ENCODE measurements around the gene GNPAT.

Gene GNPAT

DNA sequence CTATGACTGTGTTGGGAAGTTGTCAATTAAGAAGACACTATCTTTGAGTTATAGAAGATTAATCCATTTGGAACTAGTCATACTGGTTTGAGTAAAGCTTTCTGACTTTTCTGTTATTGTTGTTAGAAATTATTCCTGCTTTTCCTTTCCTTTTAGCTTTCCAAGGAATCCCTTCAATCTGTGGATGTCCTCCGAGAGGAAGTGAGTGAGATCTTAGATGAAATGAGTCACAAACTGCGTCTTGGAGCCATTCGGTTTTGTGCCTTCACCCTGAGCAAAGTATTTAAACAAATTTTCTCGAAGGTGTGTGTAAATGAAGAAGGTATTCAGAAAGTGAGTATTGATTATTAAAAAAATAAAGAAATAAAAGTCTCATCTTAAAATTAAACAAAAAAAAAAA is 19.3 kb downstream of the GNPAT start:
- DNase-seq: no peak

DNA sequence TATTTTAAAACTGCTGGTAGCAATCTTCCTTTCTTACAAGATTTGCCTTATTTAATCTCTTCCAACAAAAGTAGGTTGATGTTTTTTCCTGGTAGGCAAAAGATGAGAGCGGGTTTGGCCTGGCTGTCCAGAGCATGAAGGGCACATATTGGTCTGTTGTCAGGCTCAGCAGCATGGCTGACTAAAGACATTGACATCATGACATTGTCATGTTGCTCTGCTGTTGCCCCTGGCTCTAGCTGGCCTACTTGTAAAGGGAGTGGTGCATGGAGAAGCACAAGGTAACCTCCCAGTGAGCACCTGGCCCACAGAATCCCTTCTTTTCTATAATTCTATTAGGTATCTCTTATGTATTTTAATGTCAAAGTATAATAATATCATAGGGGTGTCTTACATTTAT is 23.6 kb downstream of the GNPAT start:
- no peak for DNase-seq

DNA sequence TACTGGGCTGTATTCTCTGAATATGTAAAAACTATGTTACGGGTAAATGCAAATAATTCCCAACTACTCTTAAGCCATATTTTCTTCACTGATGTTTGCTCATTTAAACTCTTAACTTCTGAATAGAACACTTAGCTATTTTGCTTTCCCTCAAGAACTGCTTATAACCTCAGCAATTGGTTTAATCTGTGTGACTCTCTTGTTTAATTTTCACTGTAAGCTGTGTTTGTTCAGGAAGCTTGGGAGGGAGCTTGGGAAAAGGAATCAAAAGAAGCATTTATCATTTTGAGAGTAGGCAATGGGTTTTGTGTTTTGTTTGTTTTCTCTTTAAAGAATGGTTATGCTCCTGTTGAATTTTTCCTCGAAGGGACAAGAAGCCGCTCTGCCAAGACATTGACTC is 24.4 kb downstream of the GNPAT start:
- DNase-seq: no peak

DNA sequence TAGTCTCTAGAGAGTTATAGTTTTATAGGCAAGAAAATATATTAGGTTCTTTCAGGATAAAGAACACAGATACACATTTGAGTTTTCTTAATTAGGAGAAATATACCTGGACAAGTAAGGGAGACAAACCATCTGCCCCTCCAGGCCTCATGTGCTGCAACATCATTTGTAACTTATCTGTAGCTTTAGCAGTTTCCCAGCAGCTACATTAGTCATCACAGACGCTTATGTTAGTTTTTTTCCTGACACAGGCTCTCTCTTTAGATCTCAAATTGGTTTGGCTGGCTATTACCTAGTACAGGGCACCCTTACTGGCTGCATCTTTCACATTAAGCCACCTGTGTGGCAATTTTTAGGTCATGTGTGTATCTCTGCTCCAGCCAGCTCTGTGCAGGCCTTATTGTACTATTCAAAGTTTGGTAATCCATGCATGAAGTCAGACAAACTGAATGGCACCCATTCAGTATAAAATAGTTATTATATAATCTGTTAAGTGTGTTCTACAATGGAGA is 25.9 kb downstream of the GNPAT start:
- no peak for DNase-seq

DNA sequence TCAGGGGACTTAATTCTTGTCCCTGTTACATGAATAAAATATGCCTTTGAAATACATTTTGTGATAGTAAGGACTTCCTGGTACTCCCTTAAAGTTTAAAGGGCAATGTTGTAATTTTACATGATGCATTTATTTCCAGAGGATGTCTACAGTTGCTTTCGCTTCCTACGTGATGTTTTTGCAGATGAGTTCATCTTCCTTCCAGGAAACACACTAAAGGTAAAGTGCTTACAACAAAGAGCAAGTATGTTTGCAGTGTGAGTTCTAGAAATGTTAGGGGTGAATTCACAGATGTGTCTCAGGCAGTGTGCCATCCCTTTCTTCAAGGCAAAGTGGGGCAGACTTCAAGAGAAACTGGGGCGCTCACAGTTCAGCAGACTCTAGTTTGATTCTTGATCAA is 31.2 kb downstream of the GNPAT start:
- DNase-seq: no peak

DNA sequence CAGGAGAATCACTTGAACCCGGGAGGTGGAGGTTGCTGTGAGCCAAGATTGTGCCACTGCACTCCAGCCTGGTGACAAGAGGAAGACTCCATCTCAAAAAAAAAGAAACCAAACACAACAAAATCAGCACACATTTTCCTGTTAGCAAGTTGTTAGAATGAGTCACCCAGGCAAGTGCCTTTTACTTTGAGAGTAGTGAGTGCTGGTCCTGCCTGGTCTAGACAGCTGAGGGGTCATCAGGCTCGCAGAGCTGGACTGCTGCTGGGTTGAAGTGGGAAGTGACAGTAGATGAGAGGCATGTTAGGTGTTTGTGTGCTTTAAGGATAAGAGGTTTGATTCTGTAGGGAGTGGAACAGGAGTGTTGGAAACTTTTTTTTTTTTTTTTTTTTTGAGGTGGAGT is 31.9 kb downstream of the GNPAT start:
- DNase-seq: no peak

DNA sequence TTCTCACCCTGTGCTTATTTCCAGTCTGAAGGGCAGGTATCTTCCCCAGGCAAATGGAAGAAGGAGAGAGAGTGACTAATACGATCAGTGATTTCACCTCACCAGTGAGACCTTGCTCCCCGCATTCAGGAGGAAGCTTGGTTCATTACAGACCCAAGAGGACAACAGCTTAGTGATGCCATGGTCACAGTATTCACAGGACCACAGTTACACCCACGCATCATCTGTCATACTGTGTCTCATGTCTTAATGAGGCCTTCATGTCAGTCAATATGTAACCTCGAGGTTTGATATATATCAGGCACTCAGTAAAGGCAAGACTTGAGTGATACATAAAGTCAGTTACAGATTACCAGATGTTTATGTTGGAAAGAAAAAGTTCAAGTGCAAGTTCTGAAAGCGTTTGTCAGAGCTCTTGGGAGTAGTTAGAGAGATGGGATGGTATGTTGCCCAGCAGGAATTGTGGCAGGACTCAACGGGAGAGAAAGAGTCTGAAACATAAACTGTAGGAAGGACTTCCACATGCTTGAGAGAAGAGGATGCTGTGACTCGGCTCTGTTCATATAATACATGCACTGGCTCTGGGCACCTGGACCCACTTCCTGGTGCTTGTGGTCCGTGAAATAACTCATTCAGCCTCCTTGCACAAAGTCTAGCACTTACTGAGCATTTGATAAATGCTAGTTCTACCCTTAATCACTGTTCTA is 33.3 kb downstream of the GNPAT start:
- DNase-seq: no peak

DNA sequence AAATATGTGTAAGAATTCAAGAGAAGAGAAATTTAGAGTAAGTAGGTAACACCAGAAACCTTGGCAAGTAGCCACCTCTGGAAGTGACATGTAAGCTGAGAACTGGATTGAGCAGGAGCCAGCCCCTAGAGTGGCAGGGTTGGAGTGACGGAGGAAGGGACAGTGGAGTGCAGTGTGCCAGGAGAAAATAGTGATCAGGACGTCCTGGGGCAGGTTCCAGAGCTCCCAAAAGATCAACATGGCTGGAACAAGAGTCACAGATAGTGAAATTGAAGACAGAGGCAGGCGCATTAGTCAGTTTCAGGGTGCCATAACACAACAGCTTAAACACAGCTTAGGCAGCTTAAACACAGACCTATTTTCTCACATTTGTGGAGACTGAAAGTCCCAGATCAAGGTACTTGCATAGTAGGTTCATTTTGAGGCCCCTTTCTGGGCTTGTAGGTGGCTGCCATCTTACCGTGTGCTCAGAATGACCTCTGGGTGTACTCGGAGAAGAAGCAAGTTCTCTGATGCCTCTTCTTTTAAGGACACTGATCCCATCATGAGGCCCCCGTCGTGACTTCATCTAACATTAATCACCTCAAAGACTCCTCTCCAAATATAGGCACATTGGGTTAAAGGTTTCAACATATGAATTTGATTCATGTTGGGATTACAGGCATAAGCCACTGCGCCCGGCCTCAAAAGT is 37.2 kb downstream of the GNPAT start:
- DNase-seq: no peak

DNA sequence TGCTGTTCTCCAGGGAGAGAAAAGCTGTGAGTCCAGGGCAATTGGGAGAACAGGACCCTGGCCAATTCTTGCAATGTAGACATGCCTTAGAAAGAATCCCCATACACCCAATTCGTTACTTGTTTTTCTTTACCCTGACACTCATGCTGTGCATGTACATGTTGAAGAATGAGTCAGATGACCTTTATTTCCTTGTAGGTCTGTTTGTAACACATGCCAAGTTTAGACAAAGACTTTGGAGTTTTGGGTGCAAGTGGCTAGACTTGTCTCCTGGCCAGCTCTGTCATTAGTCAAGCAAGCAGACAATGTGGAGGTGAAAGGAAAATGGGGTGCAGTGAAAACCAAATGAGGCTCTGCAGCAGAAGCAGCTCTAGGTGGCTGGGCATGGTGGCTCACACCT is 38.1 kb downstream of the GNPAT start:
- no peak for DNase-seq

DNA sequence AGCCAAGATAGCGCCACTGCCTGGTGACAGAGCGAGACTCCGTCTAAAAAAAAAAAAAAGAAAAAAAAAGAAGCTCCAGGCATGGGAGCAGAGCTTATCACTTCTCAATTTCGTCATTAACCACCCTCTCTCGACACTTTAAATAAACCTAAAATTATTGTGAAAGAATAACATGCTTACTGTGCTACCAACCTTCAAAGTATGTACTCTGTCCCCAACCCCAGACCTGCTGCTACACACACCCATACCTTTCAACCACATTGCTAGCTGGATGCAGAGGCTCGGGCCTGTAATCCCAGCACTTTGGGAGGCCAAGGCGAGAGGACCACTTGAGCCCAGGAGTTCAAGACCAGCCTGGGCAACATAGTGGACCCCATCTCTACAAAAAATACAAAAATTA is 38.7 kb downstream of the GNPAT start:
- no peak for DNase-seq

DNA sequence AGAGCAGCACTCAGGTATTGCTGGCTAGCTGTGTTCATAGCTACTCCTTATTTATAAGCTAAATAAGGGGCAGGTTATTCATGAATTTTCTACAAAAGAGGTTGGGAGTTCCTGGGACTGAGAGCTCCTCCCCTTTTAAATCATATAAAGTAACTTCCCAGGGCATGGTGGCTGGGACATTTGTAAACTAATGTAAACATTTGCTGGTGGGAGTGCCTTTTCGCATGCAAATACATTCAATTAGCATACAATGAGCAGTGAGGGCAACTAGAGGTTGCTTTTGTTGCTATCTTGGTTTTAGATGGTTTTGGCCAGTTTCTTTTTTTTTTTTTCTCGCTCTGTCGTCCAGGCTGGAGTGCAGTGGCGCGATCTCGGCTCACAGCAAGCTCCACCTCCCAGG is 43.4 kb downstream of the GNPAT start:
- DNase-seq: no peak

DNA sequence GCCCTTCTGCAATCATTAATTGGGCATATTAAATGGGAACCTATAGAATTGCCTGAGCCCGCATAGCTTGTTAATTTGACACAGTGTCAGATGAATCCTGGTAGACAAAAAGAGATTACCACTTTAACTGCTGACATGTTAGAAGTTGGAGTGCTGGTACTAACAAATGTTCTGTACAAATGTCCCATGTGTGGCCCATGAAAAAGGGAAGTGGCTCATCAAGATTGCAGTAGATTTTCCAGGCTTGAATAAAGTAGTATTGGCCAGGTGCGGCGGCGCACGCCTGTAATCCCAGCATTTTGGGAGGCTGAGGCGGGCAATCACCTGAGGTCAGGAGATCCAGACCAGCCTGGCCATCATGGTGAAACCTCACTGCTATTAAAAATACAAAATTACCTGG is 45.6 kb downstream of the GNPAT start:
- no peak for DNase-seq

DNA sequence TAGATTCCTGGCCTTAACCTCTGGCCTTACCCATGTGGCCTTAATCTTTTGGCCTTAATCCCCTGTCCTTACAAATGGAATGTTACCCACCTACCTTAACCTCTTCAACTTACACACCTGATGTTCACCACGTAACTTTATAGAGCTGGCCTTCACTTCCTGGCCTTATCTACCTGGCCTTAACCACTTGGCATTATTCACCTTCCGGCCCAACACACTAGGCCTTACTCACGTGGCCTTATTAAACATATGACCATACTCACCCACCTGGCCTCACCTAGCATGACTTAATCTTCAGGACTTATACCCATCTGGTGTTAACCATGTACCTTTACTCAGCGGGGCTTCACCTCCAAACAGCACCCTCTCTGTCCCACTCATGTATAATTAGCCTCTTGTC is 54.9 kb downstream of the GNPAT start:
- DNase-seq: no peak

DNA sequence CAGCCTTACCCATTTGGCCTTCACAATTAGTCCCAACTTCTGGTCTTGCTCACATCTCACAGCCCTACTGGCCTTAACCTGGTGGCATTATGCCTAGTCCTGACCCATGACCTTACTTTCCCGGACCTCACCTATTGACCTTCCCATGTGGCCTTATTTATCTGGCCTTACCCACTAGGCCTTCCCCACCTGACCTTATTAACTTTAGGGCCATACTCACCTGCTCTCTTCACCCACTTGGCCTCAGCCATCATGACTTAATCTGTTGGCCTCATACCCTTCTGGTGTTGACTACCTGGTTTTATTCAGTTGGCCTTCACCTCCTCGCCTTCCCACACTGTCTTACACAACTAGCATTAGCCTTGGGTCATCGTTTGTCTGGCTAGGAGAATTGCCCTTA is 61.0 kb downstream of the GNPAT start:
- DNase-seq: no peak

DNA sequence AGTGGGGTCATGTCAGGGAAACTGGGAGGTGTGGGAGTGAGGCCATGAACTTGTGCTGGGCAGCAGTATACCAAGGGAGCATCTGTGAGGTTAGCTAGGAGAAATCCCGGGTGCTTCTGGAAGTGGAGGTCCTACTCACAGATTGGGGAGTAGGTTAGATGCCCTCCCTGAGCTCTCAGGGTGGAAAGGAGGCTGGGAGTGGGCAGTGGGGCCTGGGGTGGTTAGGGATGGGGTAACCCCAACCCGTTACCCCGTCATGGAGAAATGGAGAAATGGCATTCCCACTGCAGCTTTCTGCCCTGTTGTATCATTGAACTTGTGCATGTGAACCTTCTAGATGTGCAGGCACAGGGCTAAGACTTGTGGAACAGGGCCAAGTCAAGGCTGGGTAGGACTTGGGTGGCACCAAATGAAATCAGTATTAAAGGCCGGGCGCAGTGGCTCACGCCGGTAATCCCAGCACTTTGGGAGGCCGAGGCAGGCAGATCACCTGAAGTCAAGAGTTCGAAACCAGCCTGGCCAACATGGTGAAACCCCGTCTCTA is 69.5 kb downstream of the GNPAT start:
- DNase-seq: no peak

DNA sequence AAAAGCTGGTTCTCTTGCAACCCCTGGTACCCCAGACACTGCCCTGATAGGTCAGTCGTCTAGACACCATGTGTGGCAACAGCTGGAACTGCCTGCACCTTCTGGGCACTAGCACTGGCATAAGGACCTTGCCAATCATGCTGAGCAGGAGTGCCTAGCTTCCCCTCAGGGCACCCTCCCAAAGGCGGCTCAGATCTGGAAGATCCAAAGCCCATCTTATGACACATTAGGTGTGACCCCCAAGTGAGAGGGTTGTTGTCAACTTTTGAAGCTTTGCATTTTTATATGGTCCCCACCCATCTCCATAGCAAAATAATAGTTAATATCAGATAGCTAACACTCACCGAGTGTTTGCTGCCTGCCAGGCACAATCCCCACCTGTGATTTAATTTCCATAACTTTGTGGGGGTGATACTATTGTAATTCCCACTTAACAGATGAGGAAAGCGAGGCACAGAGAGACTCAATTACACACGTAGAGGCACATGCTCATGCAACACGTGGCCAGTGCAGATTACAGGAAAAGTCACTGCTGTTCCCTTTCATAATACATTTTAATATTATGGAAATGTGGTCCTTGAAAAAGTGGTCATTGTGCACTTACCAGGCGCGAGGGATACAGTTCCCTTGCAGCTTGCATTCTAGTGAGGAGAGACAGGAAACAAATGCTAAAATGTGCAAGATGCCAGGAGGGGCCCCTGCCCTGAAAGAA is 70.9 kb downstream of the GNPAT start:
- no peak for DNase-seq

DNA sequence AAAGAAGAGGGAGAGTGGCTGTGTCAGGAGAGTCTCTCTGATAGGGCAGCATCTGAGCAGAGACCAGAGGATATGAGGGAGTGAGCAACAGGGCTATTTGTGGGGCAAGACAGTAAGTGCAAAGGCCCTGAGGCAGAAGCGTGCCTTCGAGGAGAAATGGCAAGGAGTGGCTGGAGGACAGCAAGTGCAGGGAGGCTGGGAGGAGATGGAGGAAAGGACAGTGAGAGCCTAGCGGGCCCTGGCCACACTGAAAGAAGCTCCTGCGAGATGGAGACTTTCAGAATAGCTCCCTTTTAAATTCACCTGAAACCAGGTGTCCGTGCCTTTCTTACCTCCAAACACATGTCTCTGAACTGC is 71.4 kb downstream of the GNPAT start:
- no peak for DNase-seq

DNA sequence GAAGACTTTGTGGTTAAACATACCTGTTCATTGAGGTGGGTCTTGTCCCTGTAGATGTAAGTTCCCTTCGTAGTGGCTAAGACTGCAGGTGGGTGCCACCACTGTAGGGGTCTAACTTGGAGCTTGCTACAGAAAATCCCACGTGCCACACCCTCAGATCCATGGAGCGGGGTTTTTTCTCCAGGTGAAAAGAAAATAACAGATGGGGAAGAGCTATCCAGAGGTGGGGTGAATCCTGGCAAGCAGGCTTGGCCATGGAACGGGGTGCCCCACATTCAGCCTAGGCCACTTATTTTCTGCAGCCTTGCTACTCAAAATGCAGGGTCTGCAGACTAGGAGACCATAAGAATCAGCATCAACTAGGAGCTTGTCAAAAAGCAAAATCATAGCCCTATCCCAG is 72.6 kb downstream of the GNPAT start:
- no peak for DNase-seq

DNA sequence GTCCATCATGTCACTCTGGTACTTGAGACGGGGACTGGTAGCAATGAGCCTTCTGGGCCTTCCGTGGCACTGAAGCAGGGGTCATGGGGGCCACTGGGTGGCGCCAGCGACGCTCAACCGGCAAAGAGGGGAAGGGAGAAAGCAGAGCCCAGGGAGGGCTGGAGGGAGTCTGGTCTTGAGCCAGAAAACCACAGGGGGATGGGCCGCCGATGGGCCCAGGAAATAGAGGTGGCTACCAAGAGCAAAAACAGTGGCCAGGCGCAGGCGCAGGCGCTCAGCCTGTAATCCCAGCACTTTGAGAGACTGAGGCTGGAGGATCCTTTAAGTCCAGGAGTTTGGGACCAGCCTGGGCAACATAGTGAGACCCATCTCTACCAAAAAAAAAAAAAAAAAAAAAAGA is 74.9 kb downstream of the GNPAT start:
- no peak for DNase-seq

DNA sequence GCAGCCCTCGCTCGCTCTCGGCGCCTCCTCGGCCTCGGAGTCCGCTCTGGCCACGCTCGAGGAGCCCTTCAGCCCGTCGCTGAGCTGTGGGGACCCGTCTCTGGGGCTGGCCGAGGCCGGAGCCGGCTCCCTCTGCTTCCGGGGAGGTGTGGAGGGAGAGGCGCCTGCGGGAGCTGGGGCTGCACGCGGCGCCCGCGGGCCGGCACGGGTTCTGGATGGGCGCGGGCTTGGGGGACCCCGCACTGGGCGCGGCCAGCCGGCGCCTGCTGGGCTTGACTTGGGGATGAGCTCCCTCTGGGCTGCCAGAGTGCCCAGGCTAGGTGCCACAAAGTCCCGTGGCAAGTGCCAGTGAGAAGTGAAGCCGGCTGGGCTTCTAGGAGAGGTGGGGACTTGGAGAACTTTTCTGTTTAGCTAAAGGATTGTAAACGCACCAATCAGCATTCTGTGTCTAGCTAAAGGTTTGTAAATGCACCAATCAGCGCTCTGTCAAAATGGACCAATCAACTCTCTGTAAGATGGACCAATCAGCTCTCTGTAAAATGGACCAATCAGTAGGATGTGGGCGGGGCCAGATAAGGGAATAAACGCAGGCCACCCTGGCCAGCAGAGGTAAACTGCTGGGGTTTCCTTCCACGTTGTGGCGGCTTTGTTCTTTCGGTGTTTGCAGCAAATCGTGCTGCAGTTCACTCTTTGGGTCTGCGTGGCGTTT is 76.4 kb downstream of the GNPAT start:
- no peak for DNase-seq

DNA sequence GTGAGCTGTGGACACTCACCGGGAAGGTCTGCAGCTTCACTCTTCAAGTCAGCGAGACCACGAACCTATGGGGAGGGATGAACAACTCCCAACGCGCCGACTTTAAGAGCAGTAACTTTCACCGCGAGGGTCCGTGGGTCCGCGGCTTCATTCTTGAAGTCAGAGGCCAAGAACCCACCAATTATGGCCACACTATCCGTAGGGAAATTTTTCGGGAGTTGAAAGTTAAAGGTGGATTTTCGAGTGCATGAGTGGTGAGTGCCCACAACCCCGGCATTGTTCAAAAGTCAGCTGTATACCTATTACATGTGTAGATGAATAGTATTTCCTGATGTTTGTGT is 77.0 kb downstream of the GNPAT start:
- no peak for DNase-seq

DNA sequence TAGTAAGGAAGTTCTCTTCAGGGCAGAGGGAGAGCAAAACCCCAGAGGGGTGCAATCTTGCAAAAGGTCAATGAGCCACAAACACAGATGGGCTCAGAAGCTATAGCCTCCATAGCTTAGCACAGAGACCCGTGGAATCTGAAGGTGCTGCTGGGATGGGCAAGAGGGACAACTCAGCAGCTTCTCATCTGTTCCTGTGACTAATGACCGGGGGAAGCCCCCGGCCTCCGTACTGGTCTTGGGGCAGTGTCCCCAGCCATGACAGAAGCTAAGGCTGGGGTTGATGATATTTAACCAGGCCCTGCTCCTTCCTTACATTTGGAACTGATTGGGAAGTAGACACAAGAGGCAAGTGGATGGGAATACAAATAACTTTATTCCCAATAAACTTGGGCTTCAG is 77.6 kb downstream of the GNPAT start:
- DNase-seq: no peak

DNA sequence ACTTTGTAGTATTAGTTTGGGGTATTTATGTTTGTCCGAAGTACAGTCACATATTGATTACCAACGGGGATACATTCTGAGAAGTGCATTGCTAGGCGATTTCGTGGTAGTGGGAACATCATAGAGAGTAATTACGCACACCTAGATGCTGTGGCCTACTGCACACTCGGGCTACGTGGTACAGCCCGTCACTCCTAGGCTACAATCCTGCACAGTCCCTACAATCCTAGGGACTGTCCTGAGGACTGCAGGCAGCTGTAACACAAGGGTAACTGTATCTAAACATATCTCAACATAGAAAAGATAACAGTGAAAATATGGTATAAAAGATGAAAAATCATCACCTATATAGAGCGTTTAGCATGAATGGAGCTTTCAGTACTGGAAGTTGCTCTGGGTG is 78.1 kb downstream of the GNPAT start:
- no peak for DNase-seq
